Stimulated activated naive CD4-positive, alpha-beta T cell treated with Interleukin-2 at 50 U/mL for 16 hours (primary cell): Measurements from ENCODE around the gene PIAS1.
"Not testable (repeated sequence)": the region's sequence is repeated elsewhere in the genome, so short reads cannot be mapped to it uniquely, and the experiment has no call there.

Source experiments
- DNase-seq: peaks from one replicate; lab custom pipeline; 2025; lab: John Stamatoyannopoulos, UW

PIAS1 gene

DNA sequence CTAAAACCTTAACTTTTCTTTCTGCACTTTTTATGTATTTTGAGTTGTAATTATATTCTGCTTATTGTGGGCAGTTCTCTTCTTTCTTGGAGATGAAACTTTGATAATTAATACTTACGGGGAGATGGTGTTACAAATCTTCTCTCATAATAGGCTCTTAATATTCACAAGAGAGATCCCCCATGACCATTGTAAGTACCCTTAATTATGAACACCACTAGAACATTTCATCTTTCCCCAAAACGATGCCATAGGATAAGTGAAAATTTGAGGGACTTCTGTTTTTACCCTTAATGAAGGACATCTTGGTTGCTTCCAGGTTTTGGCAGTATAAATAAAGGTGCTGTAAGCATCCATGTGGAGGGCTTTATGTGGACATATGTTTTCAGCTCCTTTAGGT, 60.7 kb downstream of the PIAS1 start:
- no peak for DNase-seq

DNA sequence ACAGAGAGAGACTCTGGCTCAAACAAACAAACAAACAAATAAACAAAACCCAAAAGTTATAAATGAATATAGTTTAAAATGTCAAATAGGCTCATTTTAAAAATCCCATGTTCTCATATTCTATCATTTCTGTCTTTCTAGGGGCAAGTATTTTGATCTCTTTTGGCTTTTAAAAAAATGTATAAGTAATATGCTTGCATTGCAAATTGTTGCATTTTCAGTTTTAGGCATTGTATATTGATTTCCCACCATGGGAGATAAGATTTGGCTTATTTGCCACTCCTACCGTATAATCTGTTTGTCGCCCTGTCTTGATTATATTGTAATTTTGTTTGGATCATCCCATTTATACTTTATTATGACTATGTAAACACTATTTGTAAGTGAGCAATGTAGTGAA, 70.6 kb downstream of the PIAS1 start:
- DNase-seq, result no peak

DNA sequence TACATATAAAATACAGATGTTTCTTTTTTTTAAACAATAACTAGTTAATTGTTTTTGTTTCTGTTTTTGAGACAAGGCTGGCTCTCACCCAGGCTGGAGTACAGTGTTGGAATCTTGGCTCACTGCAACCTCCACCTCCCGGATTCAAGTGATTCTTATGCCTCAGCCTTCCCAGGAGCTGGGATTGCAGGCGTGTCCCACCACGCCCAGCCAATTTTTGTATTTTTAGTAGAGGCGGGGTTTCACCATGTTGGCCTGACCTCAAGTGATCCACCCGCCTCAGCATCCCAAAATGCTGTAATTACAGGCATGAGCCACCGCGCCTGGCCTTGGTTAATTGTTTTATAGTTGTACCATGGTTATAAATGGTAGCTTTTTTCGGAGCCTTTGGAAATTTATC, 72.3 kb downstream of the PIAS1 start:
- DNase-seq, result no peak

GRCh38 chr15:68129072-68129471, 75.0 kb downstream of the PIAS1 start:
- no peak for DNase-seq

- no peak for DNase-seq
Observed at GRCh38 chr15:68130851-68131250, 76.7 kb downstream of the PIAS1 start.

DNA sequence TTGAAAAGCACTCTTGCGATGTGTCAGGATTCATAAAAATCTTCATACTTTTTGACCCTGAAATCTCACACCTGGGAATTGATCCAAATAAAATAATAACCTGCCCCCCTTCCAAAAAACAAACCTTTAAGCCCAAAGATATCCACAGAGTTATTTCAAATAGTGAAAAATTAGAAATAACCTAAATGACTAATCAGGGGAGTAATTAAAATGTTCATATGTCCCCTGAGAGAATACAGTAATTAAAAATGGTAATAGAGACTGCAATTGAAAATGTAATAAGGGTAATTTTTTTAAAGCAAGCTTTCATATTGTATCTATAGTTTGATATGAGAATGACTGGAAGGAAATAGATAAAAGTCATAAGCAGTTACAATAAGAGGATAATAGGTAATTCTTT, 83.0 kb downstream of the PIAS1 start:
- DNase-seq, result no peak

DNA sequence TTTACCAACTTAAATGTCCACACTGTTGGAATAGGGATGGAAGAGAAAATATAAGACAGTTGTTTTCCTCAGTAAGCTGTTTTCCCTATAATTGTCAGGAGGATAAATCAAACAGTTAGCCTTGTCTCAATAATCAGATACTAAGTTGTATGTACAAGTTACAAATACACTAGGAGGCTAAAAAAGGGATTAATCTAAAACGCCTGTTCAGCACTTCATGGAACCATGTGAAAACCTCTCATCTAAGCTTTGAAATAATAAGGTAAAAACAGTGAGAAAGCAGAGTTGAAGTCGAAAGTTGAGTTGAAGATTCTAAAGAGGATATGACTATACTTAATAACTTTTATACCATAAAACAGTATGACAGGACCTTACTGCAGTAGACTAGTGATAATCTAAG, 89.0 kb downstream of the PIAS1 start:
- no peak for DNase-seq

DNA sequence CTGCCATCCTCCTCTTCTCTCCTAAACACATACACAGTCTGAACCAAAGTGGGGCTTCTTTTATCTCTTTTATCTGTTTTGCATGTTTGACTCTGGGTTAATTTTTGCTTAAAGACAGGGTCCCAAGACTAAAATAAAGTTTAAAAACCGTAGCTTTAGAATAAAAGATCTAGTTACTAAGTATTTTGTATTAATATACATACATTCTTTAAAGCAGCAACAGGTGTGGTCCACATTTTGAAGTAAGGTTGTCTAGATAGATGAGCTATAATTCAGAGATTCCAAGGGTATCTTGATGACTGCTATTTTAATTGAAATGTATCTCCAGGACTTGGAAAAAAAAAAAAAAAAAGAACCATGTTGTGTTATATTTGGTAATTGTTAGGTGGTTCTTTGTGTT, 89.7 kb downstream of the PIAS1 start:
- no peak for DNase-seq

- no peak for DNase-seq
Observed at GRCh38 chr15:68145706-68146105, 91.6 kb downstream of the PIAS1 start.

- no peak for DNase-seq
Observed at GRCh38 chr15:68148039-68148438, 93.9 kb downstream of the PIAS1 start.

DNA sequence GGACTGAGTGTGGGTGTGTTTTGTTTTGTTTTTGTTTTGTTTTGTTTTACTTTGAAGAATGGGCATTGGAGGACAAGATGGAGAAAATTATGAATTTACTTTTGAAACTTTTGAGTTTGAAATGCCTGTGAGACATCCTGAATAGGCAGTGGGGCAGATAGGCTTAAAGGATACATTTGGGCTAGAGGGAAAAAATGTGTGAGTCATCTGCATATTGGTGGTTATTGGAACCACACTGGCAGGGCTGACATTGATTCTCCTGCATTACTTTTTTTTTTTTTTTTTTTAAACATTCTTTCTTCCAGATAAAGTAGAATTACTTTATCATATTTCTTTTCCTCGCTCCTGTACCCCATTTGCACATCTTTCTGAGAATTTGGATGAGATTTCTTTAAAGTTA, 94.9 kb downstream of the PIAS1 start:
- no peak for DNase-seq

DNA sequence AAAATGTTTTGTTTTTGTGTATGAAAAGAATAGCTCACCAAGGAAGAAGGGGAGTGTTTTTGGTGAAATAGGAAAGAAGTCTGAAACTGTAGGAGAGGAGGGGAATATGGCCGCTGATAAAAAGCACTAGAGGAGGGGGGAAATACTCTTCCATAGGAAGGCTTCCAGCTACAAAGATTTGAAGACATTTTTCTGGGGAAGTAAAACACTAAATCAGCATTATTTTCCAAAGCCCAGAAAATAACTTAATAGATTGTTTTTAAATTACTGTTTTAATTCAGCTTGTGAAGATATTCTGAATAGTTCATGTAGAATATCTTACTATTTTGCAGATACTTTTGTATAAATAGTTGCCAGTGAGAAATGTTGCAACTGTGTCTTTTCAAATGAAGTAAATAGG, 96.1 kb downstream of the PIAS1 start:
- DNase-seq, result no peak

DNA sequence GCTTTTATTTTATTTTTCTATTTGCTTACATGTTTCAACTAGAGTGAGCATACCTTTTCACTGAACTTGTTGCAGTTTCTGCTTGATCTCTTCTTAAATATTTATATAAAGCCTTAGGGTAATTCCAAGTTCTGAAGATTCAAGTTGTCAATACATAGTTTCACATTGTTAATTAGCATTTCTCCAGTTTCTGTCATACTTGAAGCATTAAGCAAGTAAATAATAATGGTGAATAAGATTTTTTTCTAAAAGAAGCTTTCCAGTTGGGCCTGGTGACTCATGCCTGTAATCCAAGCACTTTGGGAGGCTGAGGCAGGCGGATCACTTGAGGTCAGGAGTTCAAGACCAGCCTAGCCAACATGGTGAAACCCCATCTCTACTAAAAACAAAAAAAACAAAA, 97.2 kb downstream of the PIAS1 start:
- DNase-seq, result no peak

- no peak for DNase-seq
Observed at GRCh38 chr15:68152342-68152741, 98.2 kb downstream of the PIAS1 start.

- no peak for DNase-seq
Observed at GRCh38 chr15:68154923-68155559, 100.9 kb downstream of the PIAS1 start.

GRCh38 chr15:68157074-68157473, 103.0 kb downstream of the PIAS1 start:
- no peak for DNase-seq

DNA sequence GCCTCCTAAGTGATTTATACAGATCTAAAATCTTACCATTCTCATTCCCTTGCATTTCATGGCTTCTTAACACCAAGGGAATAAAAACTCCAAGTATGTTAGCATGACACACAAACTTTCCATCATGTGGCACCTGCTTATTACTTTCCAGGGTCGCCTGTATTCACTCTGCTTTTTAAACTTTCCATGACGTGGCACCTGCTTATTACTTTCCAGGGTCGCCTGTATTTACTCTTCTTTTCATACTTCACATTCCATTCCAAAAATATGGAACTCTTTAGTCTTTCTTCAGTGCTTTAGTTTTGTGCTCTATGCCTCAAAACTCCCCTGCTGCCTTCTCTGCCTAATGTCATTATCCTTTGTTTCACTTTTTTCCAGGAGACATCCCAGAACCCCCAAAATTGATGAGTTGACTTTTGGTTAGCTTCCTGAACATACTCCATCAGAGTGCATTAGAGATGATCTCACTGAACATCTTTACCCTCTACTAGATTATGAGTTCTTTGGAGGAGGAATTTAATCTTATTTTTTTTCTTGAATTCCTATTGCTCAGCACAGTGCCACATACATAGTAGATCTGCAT, 104.0 kb downstream of the PIAS1 start:
- no peak for DNase-seq

DNA sequence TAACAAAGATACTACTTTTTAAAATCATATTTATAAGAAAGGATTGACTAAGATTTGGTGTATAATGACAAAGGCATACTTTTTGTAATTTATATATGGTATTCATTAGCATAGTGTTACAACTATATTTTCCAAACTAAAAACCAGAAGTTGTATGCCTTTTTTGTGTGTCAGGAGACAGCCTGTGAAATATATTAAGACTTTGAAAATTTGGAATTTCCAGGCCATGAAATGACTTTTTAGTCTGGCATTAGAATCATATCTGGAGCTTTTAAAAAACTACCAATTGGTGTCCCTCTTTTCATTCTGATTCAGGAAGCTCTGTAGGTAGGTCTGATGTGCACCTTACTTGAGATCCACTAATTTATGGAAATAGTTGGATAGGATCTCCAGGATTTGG, 109.1 kb downstream of the PIAS1 start:
- no peak for DNase-seq

DNA sequence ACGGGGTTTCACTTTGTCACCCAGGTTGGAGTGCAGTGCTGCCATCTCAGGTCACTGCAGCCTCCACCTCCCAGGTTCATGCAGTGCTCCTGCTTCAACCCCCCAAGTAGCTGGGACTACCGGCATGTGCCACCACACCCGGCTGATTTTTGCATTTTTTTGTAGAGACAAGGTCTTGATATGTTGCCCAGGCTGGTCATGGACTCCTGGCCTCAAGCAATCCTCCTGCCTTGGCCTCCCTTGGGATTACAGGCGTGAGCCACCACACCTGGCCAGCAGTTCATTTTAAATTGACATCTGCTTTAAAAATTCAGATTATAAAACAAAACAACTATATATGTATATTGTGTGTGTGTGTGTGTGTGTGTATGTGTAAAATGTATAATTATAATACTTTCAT, 112.7 kb downstream of the PIAS1 start:
- no peak for DNase-seq

GRCh38 chr15:68172037-68172436, 117.9 kb downstream of the PIAS1 start:
- not testable (repeated sequence) for DNase-seq

GRCh38 chr15:68173119-68173518, 119.0 kb downstream of the PIAS1 start:
- DNase-seq, result no peak

GRCh38 chr15:68175526-68175925, 121.4 kb downstream of the PIAS1 start:
- DNase-seq, result no peak

GRCh38 chr15:68176601-68177000, 122.5 kb downstream of the PIAS1 start:
- no peak for DNase-seq

DNA sequence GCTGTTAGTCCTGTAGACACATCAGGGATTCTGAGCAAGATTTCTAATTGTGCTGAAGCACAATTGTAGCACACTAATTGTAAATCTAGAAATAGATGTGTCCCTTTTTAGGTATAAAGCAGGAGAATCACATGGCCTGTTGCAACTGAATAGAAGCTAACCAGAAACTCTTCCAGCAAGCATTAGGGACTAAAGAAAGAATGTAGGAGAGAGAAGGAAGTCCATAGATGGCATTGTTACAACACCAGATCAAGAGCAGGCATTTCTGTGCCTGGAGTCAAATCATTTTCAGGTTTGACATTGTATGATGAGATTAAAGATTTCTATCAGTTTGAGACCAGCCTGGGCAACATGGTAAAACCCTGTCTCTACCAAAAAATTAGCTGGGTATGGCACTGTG, 123.6 kb downstream of the PIAS1 start:
- no peak for DNase-seq
